ENCODE data around the gene CCDC197.

DNA sequence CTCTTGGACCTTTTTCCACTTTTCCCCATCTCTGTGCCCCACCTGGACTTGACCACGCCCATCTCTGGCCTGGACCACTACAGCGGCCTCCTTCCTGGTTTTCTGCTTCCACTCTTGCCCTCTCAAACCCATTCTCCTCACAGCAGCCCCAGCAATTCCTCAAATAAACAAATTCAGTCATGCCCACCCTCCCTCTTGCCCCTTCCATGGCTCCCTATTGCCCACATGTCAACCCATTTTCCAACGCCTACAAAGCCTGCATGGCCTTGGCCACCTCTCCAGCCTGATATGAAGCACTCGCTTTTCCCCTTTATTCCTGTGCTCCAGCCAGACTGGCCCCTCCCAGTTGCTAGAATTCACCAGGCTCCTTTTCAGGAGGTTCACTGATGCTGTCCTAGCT is 23.2 kb downstream of the CCDC197 start:
- TF ChIP-seq RXRA (IDR thresholded peaks at IDR 0.05) (no peak), RAD21 (IDR thresholded peaks at IDR 0.05) (no peak), SP1 (IDR thresholded peaks at IDR 0.05) (no peak), JUND (IDR thresholded peaks at IDR 0.05) (no peak), EGR1 (IDR thresholded peaks at IDR 0.05; ENCODE audit: low read depth in 2 of 2) (no peak)
- TF ChIP-seq, protein P1, sequence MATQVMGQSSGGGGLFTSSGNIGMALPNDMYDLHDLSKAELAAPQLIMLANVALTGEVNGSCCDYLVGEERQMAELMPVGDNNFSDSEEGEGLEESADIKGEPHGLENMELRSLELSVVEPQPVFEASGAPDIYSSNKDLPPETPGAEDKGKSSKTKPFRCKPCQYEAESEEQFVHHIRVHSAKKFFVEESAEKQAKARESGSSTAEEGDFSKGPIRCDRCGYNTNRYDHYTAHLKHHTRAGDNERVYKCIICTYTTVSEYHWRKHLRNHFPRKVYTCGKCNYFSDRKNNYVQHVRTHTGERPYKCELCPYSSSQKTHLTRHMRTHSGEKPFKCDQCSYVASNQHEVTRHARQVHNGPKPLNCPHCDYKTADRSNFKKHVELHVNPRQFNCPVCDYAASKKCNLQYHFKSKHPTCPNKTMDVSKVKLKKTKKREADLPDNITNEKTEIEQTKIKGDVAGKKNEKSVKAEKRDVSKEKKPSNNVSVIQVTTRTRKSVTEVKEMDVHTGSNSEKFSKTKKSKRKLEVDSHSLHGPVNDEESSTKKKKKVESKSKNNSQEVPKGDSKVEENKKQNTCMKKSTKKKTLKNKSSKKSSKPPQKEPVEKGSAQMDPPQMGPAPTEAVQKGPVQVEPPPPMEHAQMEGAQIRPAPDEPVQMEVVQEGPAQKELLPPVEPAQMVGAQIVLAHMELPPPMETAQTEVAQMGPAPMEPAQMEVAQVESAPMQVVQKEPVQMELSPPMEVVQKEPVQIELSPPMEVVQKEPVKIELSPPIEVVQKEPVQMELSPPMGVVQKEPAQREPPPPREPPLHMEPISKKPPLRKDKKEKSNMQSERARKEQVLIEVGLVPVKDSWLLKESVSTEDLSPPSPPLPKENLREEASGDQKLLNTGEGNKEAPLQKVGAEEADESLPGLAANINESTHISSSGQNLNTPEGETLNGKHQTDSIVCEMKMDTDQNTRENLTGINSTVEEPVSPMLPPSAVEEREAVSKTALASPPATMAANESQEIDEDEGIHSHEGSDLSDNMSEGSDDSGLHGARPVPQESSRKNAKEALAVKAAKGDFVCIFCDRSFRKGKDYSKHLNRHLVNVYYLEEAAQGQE (IDR thresholded peaks at IDR 0.05) = no peak
- TF ChIP-seq, protein P2, sequence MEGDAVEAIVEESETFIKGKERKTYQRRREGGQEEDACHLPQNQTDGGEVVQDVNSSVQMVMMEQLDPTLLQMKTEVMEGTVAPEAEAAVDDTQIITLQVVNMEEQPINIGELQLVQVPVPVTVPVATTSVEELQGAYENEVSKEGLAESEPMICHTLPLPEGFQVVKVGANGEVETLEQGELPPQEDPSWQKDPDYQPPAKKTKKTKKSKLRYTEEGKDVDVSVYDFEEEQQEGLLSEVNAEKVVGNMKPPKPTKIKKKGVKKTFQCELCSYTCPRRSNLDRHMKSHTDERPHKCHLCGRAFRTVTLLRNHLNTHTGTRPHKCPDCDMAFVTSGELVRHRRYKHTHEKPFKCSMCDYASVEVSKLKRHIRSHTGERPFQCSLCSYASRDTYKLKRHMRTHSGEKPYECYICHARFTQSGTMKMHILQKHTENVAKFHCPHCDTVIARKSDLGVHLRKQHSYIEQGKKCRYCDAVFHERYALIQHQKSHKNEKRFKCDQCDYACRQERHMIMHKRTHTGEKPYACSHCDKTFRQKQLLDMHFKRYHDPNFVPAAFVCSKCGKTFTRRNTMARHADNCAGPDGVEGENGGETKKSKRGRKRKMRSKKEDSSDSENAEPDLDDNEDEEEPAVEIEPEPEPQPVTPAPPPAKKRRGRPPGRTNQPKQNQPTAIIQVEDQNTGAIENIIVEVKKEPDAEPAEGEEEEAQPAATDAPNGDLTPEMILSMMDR (IDR thresholded peaks at IDR 0.05; ENCODE audit: low read depth, low read length, missing input control) = no peak
- TF ChIP-seq, protein P3, sequence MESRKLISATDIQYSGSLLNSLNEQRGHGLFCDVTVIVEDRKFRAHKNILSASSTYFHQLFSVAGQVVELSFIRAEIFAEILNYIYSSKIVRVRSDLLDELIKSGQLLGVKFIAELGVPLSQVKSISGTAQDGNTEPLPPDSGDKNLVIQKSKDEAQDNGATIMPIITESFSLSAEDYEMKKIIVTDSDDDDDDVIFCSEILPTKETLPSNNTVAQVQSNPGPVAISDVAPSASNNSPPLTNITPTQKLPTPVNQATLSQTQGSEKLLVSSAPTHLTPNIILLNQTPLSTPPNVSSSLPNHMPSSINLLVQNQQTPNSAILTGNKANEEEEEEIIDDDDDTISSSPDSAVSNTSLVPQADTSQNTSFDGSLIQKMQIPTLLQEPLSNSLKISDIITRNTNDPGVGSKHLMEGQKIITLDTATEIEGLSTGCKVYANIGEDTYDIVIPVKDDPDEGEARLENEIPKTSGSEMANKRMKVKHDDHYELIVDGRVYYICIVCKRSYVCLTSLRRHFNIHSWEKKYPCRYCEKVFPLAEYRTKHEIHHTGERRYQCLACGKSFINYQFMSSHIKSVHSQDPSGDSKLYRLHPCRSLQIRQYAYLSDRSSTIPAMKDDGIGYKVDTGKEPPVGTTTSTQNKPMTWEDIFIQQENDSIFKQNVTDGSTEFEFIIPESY (IDR thresholded peaks at IDR 0.05) = no peak
- TF ChIP-seq, protein P4, sequence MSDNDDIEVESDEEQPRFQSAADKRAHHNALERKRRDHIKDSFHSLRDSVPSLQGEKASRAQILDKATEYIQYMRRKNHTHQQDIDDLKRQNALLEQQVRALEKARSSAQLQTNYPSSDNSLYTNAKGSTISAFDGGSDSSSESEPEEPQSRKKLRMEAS (IDR thresholded peaks at IDR 0.05) = no peak
